Activated CD8-positive, alpha-beta memory T cell treated with anti-CD3 and anti-CD28 coated beads, Interleukin-2, amount 50 U/mL, for 48 hours (primary cell): ENCODE data around the gene S100A9.
"Not testable (repeated sequence)": the region's sequence is repeated elsewhere in the genome, so short reads cannot be mapped to it uniquely, and the experiment has no call there.

ENCODE experiments used
- DNase-seq: peaks from one replicate; pipeline ENCODE4 v3.0.0-alpha.2; 2020

The S100A9 gene

DNA sequence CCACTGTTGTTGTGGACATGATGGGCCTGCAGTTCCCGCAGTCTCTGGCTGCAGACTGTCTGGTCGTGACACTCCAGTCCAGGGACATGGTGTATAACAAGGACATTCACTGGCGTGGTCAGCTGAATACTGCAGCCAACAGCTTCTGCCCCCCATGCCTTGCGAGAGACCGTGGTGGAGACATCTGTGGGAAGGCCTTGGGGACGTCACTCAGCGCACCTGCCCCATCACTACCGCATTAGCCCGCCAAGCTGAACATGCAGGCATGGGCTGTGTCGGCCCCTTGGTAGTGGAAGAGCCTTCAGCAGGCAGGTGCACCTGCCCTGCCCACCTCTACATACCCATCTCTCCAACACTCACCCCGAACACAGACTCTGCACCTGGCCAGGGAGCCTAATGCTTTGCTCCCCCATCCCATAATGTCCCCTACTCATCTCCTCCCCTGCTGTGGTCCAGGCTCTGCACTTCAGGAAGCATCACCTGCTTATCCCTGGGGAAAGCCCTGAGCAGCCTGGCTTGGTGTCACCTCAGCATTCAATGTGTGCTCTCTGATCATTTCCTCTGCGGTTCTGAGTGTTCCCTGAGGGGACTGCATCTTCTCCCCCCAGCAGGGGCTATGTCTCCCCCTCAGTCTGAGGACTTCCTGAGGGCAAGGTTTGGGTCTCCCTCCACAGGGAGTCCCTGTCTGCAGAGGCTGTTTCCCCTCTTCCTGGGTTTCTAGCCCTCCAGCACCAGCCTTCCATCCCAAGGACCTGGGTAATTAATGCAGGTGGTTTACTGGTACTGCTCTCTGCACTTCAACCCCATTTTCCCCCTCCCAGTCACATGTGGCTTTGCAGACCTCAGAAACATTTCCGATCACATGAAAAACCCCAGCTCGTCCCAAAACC is 12.2 kb upstream of the S100A9 start:
- DNase-seq = no peak

DNA sequence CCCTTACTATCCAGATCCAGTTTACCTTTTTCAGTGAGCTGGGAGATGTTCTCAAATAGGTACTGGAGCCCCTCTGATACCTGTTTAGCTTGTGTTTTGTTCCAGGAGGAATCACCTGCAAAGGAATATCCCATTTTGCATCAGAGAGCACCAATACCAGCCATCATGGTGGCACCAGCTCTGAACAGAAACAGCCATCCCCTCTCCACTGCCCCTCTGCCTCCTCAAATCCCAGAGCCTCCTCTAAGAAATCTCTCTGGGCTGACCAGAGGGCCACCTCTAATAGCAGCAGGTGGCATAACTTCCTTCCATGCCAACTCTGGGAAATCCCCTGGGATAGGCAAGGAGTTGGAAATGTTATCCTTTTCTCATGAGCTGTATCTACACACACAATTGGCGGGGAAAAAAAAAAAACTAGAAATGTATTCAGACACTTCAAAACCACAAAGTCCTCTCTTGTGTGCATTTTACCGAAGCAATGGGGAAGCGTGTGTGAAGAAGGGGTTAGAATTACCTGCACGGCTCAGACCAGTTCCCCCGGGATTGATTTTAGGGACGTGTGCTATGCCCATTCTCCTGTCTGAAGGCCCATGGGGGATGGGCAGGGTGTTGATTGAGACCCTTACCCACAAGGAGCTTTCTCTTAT is 11.5 kb upstream of the S100A9 start:
- no peak for DNase-seq

DNA sequence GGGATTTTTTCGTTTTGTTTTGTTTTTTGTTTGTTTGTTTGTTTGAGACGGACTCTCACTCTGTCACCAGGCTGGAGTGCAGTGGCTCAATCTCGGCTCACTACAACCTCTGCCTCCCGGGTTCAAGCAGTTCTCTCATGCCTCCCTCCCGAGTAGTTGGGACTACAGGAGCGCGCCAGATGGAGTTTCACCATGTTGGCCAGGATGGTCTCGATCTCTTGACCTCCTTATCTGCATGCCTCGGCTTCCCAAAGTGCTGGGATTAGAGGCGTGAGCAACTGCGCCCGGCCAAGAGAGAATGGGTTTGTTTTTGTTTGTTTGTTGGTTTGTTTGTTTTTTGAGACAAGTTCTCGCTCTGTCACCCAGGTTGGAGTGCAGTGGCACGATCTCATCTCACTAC is 10.6 kb upstream of the S100A9 start:
- not testable (repeated sequence) for DNase-seq

DNA sequence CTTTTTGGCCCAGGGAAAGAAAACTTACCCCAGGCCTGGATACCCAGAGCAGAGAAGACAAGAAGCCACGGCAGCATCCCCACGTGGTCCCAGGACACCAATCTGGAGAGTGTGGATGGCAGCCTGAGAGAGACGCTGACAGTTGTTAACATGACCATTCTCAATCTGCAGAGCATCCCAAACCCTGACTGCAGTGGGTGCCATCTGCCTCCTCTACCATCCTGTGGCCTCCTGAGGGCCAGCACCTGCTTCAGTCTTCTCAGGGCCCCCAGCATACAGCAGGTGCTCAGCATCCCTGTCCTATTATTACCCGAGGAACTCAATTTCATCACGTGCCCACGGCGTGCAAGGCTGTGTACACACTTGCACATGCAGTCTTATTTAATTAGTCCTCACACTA is 9.8 kb upstream of the S100A9 start:
- DNase-seq = no peak

DNA sequence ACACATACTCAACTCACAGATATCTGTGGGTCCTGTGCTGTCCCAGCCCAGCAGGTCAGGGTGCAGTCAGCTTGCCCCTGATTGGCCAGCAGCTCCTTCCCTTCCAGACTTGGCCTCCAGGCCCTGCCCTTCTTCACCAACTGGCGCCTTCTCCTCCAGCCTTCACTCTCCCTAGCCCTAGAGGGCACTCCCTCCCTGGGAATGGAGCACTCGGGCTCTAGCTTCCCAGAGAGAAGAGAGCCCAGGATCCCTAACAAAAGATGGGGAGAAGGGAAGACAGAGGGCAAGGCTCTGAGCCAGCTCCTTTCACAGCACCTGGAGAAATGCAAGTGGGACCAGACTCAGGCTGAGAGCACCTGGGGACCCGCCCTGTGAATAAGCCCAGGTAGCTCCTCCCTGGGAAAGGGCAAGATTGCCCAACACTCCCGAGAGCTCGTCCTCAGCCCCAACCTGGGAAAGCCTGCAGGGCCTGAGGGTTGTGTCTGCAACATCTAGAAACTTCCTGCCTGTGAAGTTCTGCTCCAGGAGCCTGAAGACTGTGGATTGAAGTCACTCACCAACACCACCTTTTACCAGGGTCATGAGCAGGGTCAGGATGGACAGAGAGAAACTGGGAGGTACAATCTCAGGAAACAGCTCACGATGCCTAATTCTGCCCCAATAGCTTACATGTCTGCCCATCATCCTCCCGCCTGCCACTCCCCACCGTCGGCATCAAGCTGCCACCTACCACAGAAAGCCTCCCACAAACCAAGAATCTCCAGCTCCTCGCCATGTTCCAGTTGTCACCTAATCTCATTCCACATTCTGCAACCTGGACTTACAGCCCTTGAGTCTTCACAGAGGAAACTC is 8.9 kb upstream of the S100A9 start, which contains the start of gene PGLYRP4:
Gene PGLYRP4 (minus strand): TSS at position 331 of the 852 bp plus-strand sequence. CDS start 909 bp downstream, outside the sequence.
- no peak for DNase-seq

DNA sequence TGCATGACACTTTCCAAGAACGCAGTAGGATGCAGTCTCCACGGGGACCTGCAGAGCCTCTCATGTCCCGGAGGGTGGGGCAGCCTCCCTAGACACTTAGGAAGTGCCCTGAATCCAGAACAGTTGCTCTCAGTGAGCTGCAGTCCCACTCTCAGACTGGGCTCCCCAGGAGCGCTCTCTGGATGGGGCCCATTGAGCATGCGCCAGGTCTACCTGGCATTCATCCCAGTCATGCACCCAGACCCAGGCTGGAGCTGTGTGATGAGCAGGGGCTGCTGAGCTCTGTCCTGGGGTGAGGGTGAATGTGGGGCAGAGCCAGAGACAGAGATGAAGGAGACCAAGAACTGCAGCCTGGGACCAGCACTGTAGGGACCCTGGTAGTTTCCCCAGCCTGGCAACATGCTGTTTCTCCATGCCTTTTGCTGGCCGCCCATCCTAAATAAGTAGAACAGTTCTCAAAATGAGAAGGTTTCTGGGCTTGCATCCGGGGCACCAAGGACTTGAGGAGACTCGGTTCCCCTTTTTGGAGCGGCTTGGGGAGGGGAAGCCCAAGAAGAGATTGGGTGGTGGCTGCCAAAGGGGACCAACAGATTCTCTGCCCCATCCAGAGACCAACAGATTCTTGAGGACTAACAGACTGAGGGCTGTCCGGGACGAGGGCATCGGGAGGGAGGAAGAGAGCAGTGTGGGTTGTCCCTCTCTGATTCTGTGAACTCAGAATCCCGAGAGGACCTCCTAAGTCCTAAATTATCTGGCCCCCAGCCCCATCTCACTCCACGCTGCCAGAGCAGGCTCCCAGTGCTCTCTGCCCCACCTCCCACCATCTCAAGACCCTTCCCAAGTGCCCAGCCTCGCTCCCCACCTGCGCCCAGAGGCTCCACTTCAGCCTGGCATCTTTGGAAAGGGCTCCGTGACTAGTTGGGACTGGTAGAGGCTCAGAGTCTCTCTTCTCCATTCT is 8.0 kb upstream of the S100A9 start:
- DNase-seq = no peak

DNA sequence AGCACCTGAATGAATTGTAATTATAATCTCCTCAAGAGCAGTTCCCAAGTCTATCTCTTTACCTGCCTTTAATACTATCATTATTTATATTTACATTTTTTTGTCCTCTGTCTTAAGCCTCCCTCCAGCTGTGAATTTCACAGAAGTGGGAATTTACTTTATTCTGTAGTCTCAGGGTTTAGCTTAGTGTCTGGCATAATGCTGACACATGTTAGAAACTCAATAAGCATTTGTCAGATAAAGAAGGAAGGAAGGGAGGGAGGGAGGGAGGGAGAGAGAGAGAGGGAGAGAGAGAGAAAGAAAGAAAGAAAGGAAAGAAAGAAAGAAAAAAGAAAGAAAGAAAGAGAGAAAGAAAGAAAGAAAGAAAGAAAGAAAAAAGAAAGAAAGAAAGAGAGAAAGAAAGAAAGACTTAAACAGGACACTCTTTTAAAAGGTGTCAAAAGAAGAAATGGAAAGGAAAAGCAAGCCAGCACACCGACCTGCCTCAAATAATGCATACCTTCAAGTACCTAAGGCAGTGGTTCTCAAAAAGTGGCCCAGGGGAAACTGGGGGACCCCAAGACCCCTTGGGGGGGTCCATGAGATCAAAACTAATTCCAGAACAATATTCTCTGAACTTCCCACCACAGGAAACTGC is 7.2 kb upstream of the S100A9 start:
- no peak for DNase-seq

DNA sequence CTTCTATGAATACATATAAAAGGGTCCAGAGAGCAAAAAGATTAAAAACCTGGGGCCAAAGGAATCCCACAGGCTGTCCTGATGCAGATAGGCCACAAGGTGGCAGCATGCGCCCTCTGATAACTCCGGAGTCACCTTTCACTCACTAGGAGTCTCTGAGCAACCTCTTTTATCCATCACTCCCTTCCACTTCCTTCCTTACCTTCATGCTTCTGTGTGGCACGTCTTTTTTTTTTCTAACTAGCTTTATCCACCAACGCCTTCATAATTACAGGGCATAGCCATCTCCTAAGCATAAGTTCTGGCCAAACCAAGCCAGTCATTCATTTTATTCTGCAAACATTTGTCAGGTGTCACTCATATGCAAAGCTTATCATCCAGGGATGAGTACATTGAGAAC is 5.1 kb upstream of the S100A9 start:
- DNase-seq = peak; percentile 74

DNA sequence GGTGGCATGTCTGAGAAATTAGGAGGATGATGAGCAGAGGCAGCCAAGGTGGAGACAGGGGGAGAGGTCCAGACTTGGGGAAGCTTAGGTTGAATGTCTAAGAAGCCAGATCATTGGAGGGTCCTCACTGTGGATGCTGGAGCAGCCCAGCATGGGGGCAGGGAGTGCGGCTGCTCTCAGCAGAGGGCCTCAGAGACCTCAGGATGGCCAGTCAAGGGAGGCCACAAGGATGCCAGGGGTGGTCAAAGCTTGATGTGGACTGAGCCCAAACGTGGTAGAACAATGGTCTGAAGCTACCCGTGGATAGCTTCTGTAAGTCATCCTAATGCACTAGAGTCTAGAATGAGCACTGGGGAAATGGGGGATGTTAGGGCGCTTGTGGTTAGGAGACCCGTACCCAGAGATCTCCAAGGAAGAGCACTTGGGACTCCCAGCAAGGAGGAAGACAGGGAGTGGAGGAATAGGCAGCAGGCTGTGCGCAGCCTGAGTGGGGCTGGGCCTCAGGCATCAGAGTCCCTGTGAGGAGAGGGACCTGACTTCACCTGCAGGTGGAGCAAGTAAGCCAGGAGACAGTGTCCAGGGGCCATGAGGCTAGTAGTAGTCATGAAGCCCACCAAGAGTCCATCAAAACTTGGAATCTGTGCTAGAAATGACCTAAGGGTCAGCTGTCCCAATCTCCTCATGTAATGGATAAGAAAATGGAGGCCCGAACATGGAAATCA is 4.3 kb upstream of the S100A9 start:
- DNase-seq = no peak

DNA sequence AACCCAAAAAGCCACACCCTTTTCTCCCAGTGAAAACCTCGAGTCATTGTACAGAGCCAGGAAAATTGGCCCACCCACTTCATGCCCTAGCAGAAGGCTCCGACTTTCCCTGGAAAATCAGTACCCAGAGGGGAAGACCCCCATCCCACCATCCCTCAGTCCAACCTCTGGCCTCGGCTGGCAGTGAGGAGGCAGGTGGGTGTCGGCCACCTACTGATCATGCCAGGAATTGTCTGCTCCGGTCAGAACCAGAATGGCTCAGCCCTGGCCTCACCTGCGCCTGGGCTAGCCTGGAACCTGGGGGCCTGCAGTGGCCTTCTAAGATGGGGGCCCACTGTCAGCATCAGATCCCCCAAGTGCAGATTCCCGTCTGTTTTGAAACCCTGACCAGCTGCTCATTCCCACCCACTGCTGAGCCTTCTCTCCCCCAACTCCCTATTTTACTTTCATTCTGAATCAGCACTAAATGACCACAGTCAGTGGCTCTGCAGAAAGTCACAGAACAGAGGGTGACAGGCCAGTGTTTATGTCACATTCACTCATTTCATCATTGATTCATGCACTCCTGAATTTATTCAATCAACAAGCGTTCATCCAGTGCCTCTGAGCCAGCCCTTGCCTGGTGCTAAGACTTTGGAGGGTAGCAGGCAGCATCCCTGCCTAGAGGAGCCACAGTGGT is 3.0 kb upstream of the S100A9 start:
- DNase-seq = no peak

DNA sequence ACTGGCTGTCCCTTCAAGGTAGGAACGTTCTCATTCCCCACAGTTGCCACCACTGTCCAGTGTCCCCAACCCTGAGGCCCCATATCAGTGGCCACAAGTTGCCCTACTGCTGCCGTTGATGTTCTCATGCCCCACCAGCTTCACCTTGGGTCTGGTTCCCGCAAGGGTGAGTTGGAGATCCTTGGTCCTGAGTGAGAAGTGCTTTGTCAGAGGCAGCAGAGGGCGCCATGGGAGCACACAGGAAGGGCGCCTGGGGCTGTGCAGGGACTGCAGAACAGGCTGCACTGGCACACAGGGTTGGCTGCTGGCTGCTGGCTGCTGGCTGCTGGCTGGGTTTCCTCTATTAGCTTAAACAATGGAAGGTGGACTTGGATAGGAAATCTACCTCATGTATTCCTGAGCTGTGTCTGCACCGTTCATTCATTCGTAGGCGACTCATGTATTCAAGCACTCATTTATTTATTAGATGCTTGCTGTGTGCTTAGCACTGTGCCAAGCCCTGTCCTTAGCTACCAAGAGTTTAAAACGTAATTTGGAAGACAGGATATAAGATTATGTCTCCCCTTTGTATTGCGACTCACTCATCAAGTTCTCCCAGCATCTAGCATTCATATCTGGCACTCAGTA is 2.1 kb upstream of the S100A9 start:
- DNase-seq = peak; percentile 74

DNA sequence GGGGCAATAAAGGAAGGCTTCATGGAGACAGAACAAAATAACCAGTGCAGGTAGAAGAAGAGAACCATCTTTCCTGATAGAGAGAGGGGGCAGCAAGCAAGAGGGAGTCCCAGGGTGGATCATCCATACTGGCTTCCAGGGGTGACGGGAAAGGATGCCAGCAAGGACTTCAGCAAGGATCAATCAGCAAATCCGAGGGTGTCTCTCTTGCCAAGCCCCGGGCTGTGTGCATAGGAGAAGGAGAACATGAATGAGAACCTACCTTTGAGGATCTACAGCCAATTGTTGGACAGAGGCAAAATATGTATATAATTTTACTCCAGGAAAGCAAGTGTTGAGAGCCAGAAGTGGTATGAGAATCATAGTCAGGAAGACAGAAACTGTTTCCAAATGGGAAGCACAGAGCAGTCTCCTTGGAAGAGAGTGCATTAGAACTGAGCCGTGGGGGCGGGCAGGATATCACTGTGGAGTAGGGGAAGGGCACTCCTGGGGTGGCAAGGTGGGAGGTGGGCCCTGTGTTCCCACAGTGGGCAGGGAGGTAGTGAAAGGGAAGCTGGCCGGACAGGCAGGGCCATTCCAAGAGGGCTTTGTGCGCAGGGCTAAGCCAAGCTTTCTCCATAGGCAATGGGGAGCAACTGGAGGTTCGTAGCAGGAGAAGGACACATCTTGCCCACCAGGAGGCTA is 1.1 kb upstream of the S100A9 start:
- DNase-seq = no peak

DNA sequence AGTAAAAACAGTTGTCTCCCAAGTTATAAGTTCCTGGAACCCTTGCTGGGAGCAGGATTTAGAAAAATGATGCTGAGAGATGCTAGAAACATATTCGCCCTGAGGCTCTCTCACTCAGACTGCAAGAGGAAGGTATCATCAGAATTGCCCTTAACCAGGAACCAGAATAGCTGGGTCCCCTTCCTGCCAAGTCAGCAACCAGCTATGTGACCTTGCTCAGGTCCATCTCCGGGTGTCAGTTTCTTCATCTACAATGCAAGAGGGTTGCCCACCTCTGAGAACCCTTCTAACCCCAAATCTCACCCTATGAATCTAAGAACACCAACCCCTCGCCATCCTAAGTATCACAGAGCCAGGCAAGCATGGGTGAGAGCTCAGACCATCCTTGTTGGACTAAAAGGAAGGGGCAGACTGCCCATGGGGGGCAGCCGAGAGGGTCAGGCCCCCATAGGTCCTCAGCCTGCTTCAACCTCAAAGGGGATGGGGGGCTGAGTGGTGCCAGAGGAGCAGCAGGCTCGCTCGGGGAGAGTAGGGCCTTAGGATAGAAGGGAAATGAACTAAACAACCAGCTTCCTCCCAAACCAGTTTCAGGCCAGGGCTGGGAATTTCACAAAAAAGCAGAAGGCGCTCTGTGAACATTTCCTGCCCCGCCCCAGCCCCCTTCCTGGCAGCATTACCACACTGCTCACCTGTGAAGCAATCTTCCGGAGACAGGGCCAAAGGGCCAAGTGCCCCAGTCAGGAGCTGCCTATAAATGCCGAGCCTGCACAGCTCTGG is 390 bp upstream of the S100A9 start:
- DNase-seq = no peak

DNA sequence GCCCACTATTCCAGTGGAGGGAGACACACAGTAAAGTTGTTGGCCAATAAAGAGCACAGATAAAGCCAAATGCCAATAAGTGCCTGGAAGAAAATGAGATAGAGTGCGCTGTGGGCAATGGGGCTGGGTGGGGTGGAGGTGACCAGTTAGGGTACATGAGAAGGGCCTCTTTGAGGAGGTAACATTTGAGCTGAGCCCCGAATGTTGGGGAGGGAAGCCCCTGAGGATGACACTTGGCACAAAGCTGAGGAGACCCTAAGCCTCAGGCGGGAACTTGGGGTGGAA is 979 bp downstream of the S100A9 start:
- no peak for DNase-seq

DNA sequence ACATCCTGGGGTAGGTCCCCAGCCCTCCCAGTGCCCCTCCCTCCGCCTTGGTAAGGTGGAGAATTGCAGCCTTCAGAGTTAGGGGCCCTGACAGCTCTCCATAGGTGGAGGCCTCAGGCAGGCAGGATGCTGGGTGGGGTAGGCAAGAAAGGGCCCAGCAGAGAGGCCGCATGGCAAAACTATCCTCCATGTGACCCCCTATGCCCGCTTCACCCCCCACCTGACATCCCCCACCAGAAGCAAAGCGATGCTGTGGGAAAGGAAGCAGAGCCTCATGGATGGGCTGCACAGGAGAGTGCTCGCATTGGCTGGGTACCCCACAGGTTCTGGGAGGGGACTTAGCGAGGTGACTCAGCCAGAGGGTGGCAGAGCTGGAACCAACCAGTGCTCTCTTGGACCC is 1.6 kb downstream of the S100A9 start:
- no peak for DNase-seq

DNA sequence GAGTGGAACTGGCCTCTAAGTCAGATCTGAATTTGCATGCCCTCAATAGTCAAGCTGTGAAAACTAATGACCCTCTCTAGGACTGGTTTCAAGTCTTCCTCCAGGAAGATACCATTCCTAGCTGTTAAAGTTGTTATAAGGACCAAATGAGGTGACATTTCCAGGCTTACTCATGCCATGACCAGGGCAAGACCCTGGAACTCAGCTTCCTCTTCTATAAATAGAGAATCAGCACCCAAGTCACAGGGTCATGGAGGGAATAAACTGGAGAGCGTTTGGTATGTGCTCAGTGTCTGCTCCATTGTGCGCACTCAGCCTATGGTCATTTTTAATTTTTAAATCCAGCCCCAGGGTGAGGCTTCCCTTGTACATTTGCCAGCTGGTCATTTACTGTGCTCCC is 2.5 kb downstream of the S100A9 start:
- no peak for DNase-seq

DNA sequence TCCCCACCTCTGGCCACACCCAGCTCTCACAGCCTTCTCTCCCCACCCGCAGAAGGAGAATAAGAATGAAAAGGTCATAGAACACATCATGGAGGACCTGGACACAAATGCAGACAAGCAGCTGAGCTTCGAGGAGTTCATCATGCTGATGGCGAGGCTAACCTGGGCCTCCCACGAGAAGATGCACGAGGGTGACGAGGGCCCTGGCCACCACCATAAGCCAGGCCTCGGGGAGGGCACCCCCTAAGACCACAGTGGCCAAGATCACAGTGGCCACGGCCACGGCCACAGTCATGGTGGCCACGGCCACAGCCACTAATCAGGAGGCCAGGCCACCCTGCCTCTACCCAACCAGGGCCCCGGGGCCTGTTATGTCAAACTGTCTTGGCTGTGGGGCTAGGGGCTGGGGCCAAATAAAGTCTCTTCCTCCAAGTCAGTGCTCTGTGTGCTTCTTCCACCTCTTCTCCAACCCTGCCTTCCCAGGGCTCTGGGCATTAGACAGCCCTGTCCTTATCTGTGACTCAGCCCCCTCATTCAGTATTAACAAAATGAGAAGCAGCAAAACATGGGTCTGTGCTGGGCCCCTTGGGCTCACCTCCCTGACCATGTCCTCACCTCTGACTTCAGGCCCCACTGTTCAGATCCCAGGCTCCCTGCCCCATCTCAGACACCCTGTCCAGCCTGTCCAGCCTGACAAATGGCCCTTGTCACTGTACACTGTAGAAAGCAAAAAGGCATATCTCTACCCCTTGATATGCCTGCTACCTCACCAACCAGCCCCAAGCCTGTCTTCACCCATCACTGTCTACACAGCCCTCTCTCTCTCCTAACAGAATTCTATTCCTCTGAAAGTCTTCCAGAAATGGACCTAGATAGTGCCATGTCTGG is 3.2 kb downstream of the S100A9 start:
- no peak for DNase-seq
